Stromal cell of bone marrow (primary cell): Measurements from ENCODE around the gene LCNL1.

Experiments
- DNase-seq: peaks from one replicate; pipeline ENCODE4 v3.0.0-alpha.2; 2012; ENCODE audit warnings: low read depth

The LCNL1 gene

GRCh38 chr9:137011907-137012675, 29.3 kb downstream of the LCNL1 start:
- DNase-seq, result no peak

DNA sequence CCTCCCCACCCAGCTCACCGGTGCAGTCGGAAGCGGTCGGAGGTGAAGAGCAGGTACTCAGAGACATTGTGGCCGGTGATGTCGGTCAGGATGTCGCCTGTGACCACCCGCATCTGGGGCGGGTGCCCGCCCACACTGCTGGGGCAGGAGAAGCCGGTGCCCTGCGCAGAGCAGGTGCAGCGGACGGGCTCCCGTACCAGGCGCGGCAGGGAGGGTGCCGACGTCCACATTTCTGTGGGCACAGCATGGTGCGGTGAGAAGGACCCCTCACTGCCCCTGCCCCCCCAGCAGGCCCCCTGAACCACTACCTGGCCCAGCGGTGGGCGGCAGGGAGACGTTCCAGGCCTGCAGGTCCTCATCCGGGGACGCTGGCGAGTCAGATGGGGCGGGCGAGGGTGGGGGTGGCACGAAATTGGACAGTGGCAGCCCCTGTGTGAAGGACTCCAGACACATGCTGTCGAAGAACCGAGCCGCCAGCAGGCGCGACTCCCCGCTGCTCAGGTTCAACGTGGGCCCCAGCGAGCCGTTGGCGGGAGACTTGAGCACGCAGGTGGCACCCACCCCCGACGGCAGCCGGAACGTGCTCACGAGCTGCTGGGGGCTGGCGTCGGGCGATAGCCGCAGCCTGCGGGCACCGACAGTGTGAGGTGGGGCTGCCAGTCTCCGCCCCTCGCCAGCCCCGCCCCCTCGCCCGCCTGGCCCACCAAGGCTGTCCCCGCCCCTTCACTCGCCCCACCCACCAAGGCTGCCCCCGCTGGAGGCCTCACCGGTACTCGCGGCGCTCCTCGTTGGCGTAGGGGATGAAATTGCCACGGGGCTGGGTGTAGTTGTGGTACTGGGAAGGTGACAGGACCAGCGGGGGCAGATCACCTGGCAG, 30.1 kb downstream of the LCNL1 start:
- no peak for DNase-seq

GRCh38 chr9:137013571-137013940, 30.8 kb downstream of the LCNL1 start:
- no peak for DNase-seq

DNA sequence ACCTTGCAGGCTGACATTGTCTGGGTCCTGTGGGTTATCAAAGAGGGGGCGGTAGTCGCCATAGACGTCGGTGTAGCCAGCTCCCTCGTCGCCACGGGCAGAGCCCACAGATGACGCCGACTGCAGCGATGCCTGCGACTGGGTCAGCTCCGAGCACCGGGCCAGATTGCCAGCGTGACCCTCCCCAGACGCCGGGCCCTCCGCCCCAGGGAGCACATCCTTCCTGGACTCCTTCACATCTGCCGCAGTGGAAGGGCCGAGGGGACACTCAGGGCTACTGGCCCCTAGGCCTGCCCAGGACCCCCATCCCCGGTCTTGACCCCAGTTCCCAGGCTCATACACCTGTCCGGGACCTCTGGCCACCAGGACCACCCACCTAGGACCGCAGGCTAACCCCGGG, 31.4 kb downstream of the LCNL1 start:
- no peak for DNase-seq

DNA sequence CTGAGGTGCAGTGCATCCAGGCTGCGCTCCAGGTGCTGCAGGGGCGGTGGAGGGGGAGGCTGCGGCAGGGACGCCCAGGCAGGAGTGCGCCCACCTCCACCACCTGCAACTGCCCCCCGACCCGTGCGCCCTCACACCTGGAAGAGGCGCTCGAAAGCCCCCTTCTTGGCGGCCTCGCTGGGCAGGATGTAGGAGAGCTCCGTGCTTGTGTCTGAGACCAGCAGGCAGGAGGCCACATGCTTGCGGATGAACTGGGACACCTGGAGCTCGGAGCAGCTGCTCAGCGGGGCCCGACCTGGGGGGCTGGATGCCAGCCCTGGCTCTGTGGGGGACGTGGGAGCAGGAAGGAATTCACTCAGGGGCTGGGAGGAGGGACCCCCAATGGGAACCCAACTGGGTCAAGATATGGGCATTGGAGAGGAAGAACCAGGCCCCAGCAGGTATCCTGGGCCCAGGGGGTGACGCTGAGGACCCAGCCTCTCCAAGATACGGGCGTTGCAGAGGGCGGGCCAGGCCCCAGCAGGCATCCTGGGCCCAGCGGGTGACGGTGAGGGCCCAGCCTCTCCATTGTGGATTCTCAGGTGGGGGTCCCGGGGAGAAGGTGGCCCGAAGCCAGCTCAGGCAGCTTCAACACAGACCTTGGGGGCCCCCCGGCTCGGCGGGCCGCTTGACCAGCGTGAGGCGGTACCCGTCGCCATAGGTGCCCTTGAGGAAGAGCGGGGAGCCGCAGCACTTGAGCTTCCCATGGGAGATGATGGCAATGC, 32.2 kb downstream of the LCNL1 start:
- DNase-seq, result no peak

- no peak for DNase-seq
Observed at GRCh38 chr9:137015540-137015930, 32.7 kb downstream of the LCNL1 start.

GRCh38 chr9:137015976-137016375, 33.2 kb downstream of the LCNL1 start:
- no peak for DNase-seq

DNA sequence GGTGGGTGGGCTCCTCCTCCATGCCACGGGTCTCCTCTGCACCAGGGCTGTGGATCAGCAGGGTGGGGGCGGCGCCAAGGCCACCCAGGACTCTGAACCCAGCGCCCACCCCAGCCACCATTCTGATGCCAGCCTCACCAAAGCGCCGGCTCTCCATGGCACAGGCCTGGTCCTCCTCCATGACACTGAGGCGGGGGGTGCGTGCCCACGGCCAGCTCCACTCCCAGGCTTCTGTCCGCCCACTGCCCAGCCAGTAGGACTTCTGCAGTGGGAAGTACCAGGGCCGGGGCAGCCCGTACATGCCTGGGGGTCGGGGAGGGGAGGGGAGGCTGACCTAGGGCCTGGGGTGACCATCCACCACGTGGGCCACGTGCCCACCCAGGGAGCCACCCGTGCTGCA, 33.6 kb downstream of the LCNL1 start:
- DNase-seq, result no peak

GRCh38 chr9:137017071-137017470, 34.3 kb downstream of the LCNL1 start:
- DNase-seq, result no peak

DNA sequence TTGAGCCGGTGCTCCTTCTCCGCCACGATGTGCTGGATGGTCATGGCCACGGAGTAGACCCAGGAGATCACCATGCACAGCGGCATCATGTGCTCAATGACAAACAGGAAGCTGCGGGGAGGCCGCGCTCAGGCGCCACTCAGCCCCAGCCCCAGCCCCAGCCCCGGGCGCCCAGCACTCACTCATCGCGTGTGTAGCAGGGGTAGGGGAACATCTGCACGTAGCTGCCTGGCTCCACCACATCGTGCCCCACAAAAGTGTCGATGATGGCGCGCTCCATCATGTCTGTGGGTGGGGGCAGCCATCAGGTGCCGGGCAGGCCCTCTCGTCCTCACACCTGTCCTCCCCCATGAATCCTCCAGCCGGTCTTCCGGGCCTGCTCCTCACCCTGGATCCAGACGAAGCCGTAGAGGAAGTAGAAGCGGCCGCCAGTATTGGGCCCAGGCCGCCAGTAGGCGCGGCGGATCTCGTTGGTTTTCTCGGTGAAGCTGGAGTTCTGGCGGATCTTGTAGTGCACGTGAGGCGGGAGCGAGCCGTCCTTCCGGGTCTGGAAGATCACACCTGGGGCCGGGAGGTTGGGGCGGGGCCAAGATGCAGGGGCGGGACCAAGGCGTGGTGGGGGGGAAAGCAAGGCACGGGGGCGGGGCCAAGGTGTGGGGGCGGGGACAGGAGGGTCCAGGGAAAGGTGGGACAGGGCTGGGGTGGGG, 35.2 kb downstream of the LCNL1 start:
- DNase-seq, result no peak

DNA sequence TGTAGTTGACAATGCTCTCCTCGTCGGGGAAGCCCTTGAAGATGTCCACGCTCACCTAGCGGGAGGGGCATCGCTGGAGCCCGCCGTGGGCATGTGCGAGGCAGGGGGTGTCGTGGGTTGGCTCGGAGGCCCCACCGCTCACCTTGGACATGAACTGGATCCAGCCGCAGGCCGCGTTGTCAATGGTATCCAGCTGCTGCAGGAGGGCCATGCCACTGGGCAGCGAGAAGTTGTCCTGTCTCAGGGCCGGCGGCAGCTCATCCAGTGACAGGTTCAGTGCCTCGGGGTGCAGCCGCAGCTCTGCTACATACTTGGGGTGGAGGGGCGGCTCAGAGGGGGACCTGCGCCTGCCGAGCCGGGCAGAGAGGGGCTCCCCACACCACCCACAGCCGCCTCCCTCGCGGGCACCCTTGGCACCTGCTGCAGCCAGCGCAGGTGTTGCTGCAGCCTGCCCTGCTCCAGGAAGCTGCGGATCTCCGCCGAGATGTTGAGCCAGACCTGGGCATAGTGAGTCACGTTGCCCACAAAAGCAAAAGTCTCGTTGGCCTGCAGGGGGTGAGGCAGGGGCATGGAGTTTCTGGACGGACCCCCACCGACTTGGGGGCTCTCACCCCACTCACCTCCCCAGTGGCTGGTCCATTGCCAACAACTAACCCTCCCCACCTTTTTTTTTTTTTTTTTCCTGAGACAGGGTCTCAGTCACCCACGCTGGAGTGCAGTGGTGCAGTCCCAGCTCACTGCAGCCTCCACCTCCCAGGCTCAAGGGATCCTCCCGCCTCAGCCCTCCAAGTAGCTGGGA, 36.2 kb downstream of the LCNL1 start:
- no peak for DNase-seq

GRCh38 chr9:137019891-137020683, 37.3 kb downstream of the LCNL1 start:
- no peak for DNase-seq

DNA sequence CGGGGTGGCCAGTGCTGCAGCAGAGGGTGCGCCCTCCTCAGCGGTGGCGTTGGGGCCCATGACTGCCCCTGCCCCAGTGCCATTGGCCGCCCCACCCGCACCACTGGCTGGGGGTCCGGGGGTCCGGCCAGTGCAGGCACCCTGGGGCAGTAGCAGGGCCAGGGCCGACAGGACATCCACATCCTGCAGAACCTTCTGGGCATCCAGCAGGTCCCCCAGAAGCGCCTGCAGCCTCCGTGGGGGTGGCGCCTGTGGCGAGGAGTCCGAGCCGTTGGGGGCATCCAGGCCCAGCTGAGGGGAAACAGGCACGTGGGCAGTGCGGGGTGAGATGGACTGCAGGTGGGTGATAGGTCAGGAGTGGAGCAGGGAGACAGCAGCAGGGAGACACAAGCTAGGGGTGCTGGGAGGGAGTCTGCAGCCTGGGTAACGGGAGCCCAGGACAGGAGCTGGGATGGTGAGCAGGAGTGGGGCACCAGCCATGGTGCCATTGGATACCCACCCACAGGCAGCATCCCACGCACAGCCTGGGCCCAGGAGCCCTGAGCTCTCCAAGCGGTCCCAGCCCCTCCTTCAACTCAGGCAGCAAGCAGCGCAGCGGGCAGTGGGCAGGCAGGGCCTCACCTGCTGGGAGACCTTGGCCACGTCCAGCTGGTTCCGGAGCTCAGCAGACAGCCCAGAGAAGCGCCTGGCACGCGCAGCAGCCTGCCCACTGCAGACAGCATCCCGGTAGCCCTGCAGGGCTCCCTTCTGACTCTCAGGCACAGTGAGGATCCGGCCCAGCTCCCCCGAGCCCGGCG, 38.2 kb downstream of the LCNL1 start:
- DNase-seq, result no peak

DNA sequence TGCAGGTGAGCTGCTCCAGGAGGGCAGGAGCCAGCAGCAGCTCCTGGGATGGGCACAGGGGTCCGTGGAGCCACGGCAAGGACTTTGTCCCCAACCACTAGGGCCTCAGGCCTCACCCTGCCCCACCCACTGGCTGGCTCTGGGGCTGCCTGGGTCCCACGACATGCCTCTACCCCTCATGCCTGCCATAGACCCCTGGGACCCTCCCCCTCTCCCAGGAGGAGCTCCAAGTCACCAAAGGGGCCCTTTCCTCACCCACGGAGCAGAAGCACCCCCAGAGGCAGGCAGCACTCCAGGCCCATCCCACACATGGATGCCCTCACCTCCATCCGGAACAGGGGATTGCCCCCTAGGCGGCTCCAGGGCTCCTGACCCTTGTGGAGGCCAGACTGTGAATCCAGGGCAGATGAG, 38.8 kb downstream of the LCNL1 start:
- DNase-seq, result no peak

DNA sequence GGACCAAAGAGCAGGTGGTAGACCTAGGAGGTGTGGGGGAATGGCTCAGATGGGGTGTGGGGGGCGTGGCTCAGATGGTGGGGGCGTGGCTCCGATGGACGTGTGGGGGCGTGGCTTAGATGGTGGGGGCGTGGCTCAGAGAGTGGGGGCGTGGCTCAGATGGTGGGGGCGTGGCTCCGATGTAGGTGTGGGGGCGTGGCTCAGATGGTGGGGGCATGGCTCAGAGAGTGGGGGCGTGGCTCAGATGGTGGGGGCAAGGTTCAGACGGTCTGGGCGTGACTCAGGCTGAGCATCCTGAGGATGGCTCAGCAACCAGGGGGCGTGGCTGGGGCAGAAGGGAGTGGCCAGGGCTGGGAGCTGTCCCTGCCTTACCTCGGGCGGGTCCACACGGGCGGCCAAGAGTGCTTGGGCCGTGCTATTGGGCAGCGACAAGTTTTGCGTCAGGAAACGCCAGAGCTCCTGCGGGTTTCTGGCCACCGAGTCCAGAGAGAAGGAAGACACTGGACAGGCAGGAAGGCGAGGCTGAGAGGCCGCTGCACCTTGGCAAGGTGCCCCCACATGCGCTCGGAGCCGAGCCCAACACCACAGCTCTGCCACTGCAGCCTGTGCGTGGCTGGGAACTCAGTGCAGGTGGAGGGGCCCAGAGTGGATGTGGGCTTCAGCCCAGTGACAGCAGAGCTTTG, 39.3 kb downstream of the LCNL1 start:
- no peak for DNase-seq

GRCh38 chr9:137022662-137023008, 39.8 kb downstream of the LCNL1 start:
- DNase-seq, result no peak

DNA sequence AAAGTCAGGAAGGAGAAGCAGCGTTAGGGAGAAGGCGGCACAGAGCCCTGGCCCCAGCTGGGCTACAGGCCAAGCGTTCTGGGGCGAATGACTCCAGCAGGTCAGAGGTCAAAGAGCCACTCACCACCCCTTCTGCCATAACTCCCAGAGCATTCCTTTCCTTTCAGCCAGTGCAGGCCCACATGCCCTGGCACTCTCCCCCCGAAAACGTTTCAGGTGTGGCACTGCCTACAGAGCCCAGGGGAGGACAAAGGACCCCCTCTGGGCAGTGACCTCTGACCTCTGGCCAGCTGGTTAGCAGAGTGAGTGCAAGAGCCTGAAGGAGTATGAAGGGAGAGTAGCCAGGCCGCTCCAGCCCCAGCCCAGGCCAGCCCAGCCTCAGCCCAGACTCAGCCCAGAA, 40.4 kb downstream of the LCNL1 start:
- DNase-seq, result no peak

GRCh38 chr9:137023583-137023991, 40.8 kb downstream of the LCNL1 start:
- no peak for DNase-seq

- no peak for DNase-seq
Observed at GRCh38 chr9:137025517-137025966, 42.7 kb downstream of the LCNL1 start.
